K562 (cell line): ENCODE data around the gene KLC3. TPM values are rescaled to one million over a fixed set of nuclear protein-coding genes. Genes with fewer than 3 reads are reported as not detected.

Source experiments
- ATAC-seq: fragments of 200-7000 bp; cut with Tn5 transposase; 3 replicates; pipeline ENCODE4 v1.9.1; 2020; ENCODE audit warnings: moderate library complexity
- BruUV-seq: library from RNA; stranded (reverse); fragments of 400-500 nt; replicated peaks from 2 replicates; lab custom pipeline; 2021; lab: Mats Ljungman, UMichigan
- CTCF ChIA-PET: fragments of 300-600 bp; formaldehyde crosslinking; extraction: SDS; loops from one replicate; lab custom pipeline; 2021; ENCODE audit warnings: low intra/inter-chr PET ratio; lab: Yijun Ruan, JAX
- POLR2A ChIA-PET: fragments of 300-600, 350-650 bp; sonication (Branson Sonifier 250); formaldehyde crosslinking; extraction: SDS; loops from one replicate; lab custom pipeline; 2021; ENCODE audit warnings: antibody characterized with exemption, inconsistent platforms; lab: Yijun Ruan, JAX
- DNase-seq, 4 experiments: peaks; one replicate each; pipeline versions ENCODE4 v3.0.0 to v3.0.0-alpha.2; 2011 to 2018; ENCODE audit warnings: low spot score in 3 of 4, mixed read lengths in 3 of 4; ENCODE audit errors: extremely low read depth in 1 of 4
- FAIRE-seq: peaks from 2 replicates; lab custom pipeline; 2011; peaks lifted over from hg19 to GRCh38; lab: Jason Lieb, UNC
- H2AFZ ChIP-seq: 2 replicates; pipeline ENCODE4 v1.6.0; 2011; ENCODE audit warnings: low read depth, low read length, control low read depth, inconsistent platforms
- H3K27ac ChIP-seq: fragments of 200-600 bp; 3 replicates; pipeline ENCODE4 v1.8.0; 2011; ENCODE audit warnings: low read depth, mild to moderate bottlenecking, control low read depth, inconsistent platforms, low read length, moderate library complexity, mixed read lengths; ENCODE audit errors: extremely low read depth
- H3K27me3 ChIP-seq, 2 experiments: fragments of 300-600 bp in 1 of 2; 2 replicates in 1 of 2; 3 replicates in 1 of 2; pipeline versions ENCODE4 v1.6.0 to v1.8.0; 2011; ENCODE audit warnings: inconsistent platforms in 2 of 2, low read length in 2 of 2, mild to moderate bottlenecking in 1 of 2, mixed read lengths in 1 of 2, moderate library complexity in 1 of 2; ENCODE audit not compliant: control insufficient read depth in 2 of 2, insufficient read depth in 2 of 2
- H3K36me3 ChIP-seq: fragments of 300-600 bp; 3 replicates; pipeline ENCODE4 v1.8.0; 2011; ENCODE audit warnings: mild to moderate bottlenecking, low read length, inconsistent platforms; ENCODE audit not compliant: control insufficient read depth, insufficient read depth
- H3K4me1 ChIP-seq, 2 experiments: fragments of 200-600 bp in 1 of 2; replicated peaks in 1 of 2; 2 replicates in 1 of 2; 3 replicates in 1 of 2; pipeline versions ENCODE4 v1.5.1 to v1.8.0; 2011; ENCODE audit warnings: inconsistent platforms in 2 of 2, low read length in 2 of 2, mild to moderate bottlenecking in 1 of 2, mixed read lengths in 1 of 2, moderate library complexity in 1 of 2; ENCODE audit not compliant: control insufficient read depth in 2 of 2, insufficient read depth in 2 of 2
- H3K4me2 ChIP-seq: 2 replicates; pipeline ENCODE4 v1.6.1; 2011; ENCODE audit warnings: low read length, control low read depth, inconsistent platforms, mixed read lengths; ENCODE audit not compliant: insufficient read depth
- H3K4me3 ChIP-seq: fragments of 200-600 bp; sonication (generic), shearing (Covaris generic); 2 replicates; pipeline ENCODE4 v1.5.1; 2016; ENCODE audit warnings: control low read depth, inconsistent platforms
- H3K79me2 ChIP-seq: fragments of 200-600 bp; 3 replicates; pipeline ENCODE4 v1.8.0; 2011; ENCODE audit warnings: low read length, inconsistent platforms; ENCODE audit not compliant: control insufficient read depth, insufficient read depth
- H3K9ac ChIP-seq, 2 experiments: 2 replicates each; pipeline versions ENCODE4 v1.6.0 to v1.6.1; 2011; ENCODE audit warnings: low read depth in 2 of 2, low read length in 2 of 2, control low read depth in 1 of 2, inconsistent platforms in 1 of 2, mild to moderate bottlenecking in 1 of 2, mixed read lengths in 1 of 2; ENCODE audit not compliant: insufficient read depth in 1 of 2
- H3K9me1 ChIP-seq: one replicate; pipeline ENCODE4 v1.6.0; 2011; ENCODE audit warnings: inconsistent platforms, mild to moderate bottlenecking, low read length, moderate library complexity; ENCODE audit not compliant: control insufficient read depth, insufficient read depth
- H3K9me3 ChIP-seq: replicated peaks from 2 replicates; pipeline ENCODE4 v1.5.1; 2011; ENCODE audit warnings: low read depth, low read length, inconsistent platforms; ENCODE audit not compliant: control insufficient read depth, insufficient read depth
- H4K20me1 ChIP-seq: replicated peaks from 2 replicates; pipeline ENCODE4 v1.6.1; 2011; ENCODE audit warnings: low read length, inconsistent platforms, mixed read lengths; ENCODE audit not compliant: control insufficient read depth, insufficient read depth
- ASH1L ChIP-seq: fragments of 450-650 bp; IDR thresholded peaks from 2 replicates; pipeline ENCODE4 v1.6.1; 2018; ENCODE audit warnings: borderline replicate concordance, mild to moderate bottlenecking, low read depth; ENCODE audit not compliant: partially characterized antibody
- BCOR ChIP-seq: fragments of 450-650 bp; IDR thresholded peaks from 2 replicates; pipeline ENCODE4 v1.6.1; 2016
- DNMT1 ChIP-seq: fragments of 450-650 bp; IDR thresholded peaks from 2 replicates; pipeline ENCODE4 v1.6.1; 2016; ENCODE audit warnings: antibody characterized with exemption, mild to moderate bottlenecking
- HMGN3 ChIP-seq: IDR thresholded peaks from 2 replicates; pipeline ENCODE4 v1.6.1; 2011; ENCODE audit warnings: borderline replicate concordance, low read depth, mild to moderate bottlenecking, mixed read lengths, low read length; ENCODE audit not compliant: insufficient read length; ENCODE audit errors: extremely low read depth
- ID3 ChIP-seq, 2 experiments: fragments of 250-450 bp in 1 of 2; fragments of 450-650 bp in 1 of 2; sonication (Bioruptor Pico) in 1 of 2; IDR thresholded peaks; 2 replicates each; pipeline versions ENCODE4 v1.6.1 to v1.8.0; 2016 to 2021; ENCODE audit warnings: mild to moderate bottlenecking in 2 of 2, moderate library complexity in 2 of 2, missing compliant biosample characterization in 1 of 2, missing genetic modification characterization in 1 of 2
- KDM5B ChIP-seq: fragments of 200-600 bp; sonication (generic); IDR thresholded peaks from 2 replicates; pipeline ENCODE4 v1.6.1; 2012; ENCODE audit warnings: low read depth, mild to moderate bottlenecking, moderate library complexity, low read length, control low read depth, inconsistent platforms; ENCODE audit not compliant: insufficient replicate concordance
- MED1 ChIP-seq: sonication (generic); formaldehyde crosslinking; IDR thresholded peaks from 2 replicates; pipeline ENCODE4 v1.8.1; 2023; ENCODE audit warnings: missing genetic modification reagents, borderline replicate concordance
- MTA3 ChIP-seq: fragments of 450-650 bp; formaldehyde crosslinking; IDR thresholded peaks from 2 replicates; pipeline ENCODE4 v1.6.1; 2017; ENCODE audit warnings: mild to moderate bottlenecking, borderline replicate concordance
- NFATC3 ChIP-seq: fragments of 450-650 bp; IDR thresholded peaks from 2 replicates; pipeline ENCODE4 v1.6.1; 2017; ENCODE audit warnings: mild to moderate bottlenecking
- NFRKB ChIP-seq: fragments of 450-650 bp; IDR thresholded peaks from 2 replicates; pipeline ENCODE4 v1.6.1; 2016; ENCODE audit warnings: low read depth
- NRF1 ChIP-seq, 2 experiments: fragments of 450-650 bp; IDR thresholded peaks in 1 of 2; conservative IDR thresholded peaks in 1 of 2; 2 replicates each; pipeline ENCODE4 v1.6.1; 2014; ENCODE audit warnings: mild to moderate bottlenecking in 2 of 2
- PHF20 ChIP-seq: fragments of 450-650 bp; IDR thresholded peaks from 2 replicates; pipeline ENCODE4 v1.6.1; 2018; ENCODE audit not compliant: partially characterized antibody
- PML ChIP-seq: IDR thresholded peaks from 2 replicates; pipeline ENCODE4 v1.6.1; 2012; ENCODE audit warnings: low read length, inconsistent platforms
- POLR2H ChIP-seq: IDR thresholded peaks from 2 replicates; pipeline ENCODE4 v1.6.1; 2016; ENCODE audit warnings: missing genetic modification characterization, low read depth, mild to moderate bottlenecking, control low read depth, missing compliant biosample characterization, moderate library complexity
- RBFOX2 ChIP-seq: fragments of 200-400 bp; formaldehyde crosslinking; IDR thresholded peaks from 2 replicates; pipeline ENCODE4 v1.6.1; 2017; ENCODE audit warnings: low read depth, mild to moderate bottlenecking, low read length, moderate library complexity
- TOE1 ChIP-seq, 2 experiments: fragments of 450-650 bp in 1 of 2; sonication (generic) in 1 of 2; formaldehyde crosslinking in 1 of 2; IDR thresholded peaks; 2 replicates each; pipeline versions ENCODE4 v1.7.1 to v1.8.0; 2016 to 2022; ENCODE audit warnings: borderline replicate concordance in 2 of 2, mild to moderate bottlenecking in 2 of 2, antibody characterized with exemption in 1 of 2, inconsistent platforms in 1 of 2, low read depth in 1 of 2, missing genetic modification reagents in 1 of 2, moderate library complexity in 1 of 2
- TRIM25 ChIP-seq: fragments of 450-650 bp; IDR thresholded peaks from 2 replicates; pipeline ENCODE4 v1.7.0; 2016; ENCODE audit warnings: borderline replicate concordance
- TRIM28 ChIP-seq: fragments of 450-650 bp; IDR thresholded peaks from 2 replicates; pipeline ENCODE4 v1.6.1; 2017
- ZBTB17 ChIP-seq: fragments of 450-650 bp; formaldehyde crosslinking; IDR thresholded peaks from 2 replicates; pipeline ENCODE4 v1.4.0; 2020; ENCODE audit warnings: mild to moderate bottlenecking
- WGBS: fragments of 100-300 bp; shearing (Covaris generic); methylation state at CpG from one replicate; pipeline ENCODE4 v1.1.6; 2016; ENCODE audit warnings: low coverage, mixed read lengths; ENCODE audit not compliant: insufficient coverage; ENCODE audit errors: missing lambda C conversion rate; 5-methylcytosine and 5-hydroxymethylcytosine counted together
- in situ Hi-C: fragments of 300-500 bp; cut with MboI; formaldehyde crosslinking; loops from 4 replicates; pipeline ENCODE4 v1.15.0; 2018; ENCODE audit warnings: inconsistent platforms, mixed read lengths
- intact Hi-C: fragments of 100-400 bp; cut with micrococcal nuclease; formaldehyde crosslinking; loops from 2 replicates; pipeline ENCODE4 v1.14.2; 2022
- polyA plus RNA-seq, 8 experiments: library from polyadenylated mRNA; depleted of rRNA in 4 of 8; stranded (reverse) in 5 of 8; unstranded in 3 of 8; fragments of >200 nt; fragmentation: Nextera tagmentation in 2 of 8; fragmentation: Illumina TruSeq in 1 of 8; extraction: Ambion mirVana in 2 of 8; extraction: Trizol in 1 of 8; gene quantifications; 2 replicates each; pipeline versions ENCODE4 v1.2.1 to v1.2.3, GENCODE V29; 2011 to 2014; ENCODE audit warnings: inconsistent platforms in 1 of 8, missing spikeins in 1 of 8
- total RNA-seq, 7 experiments: library from RNA; depleted of rRNA in 6 of 7; stranded (reverse); fragments of >200 nt in 6 of 7; fragmentation: Illumina TruSeq in 2 of 7; extraction: Trizol in 2 of 7; gene quantifications; 2 replicates each; pipeline versions ENCODE4 v1.2.1 to v1.2.3, GENCODE V29; 2011 to 2021; ENCODE audit warnings: low replicate concordance in 1 of 7

Gene KLC3
- total and polyA plus RNA-seq, 9 of the 15 experiments (the other 6 are each of a cell fraction or from before 2014, with no cell fraction given) = 0.03 to 1.2 (median 0.59) TPM; not detected in 3

- Histone ChIP-seq H4K20me1 (no peaks in the 10 kb centered on the region), H3K27me3 (no peaks in the 10 kb centered on the region), H3K36me3 (peaks cover 21% of the 10 kb centered on the region; the same call in 2 of the 3 replicates), H3K9me1 (no peaks in the 10 kb centered on the region), H2AFZ (peak within 1 kb of the TSS; percentile 89), H3K4me2 (peak within 1 kb of the TSS; percentile 75), H3K9ac (peak within 1 kb of the TSS; percentile 81 to 100), H3K9me3 (no peaks in the 10 kb centered on the region), H3K4me3 (peak within 1 kb of the TSS; percentile 78), H3K79me2 (peaks cover 18% of the 10 kb centered on the region), H3K27ac (peak within 1 kb of the TSS; percentile 84), H3K4me1 (peaks cover 10 to 27% of the 10 kb centered on the region in 2 experiments)
- ChIA-PET CTCF (no interaction called here), POLR2A (interaction anchor here (0.6 to 1.2 kb wide), 8 partner anchors 14 to 284 kb away, joined by 3 to 4 read pairs (median 3); no protein-coding TSS in a partner anchor)
- WGBS = 3% methylated on average over 42 of the region's 55 CpGs
- in situ Hi-C loops (no loop called here), intact Hi-C loops (loop anchor here (2.0 kb wide), 1 partner anchor 34 kb away; the partner anchor contains the start of gene PPP1R13L)
- DNase-seq = peak; percentile 99 to 100 (median 100)
- peak; percentile 99 for ATAC-seq
- TSS peak; percentile 99 for BruUV-seq
- peak; percentile 96 for FAIRE-seq
- TF ChIP-seq KDM5B = peak; percentile 77
- TF ChIP-seq RBFOX2 = peak; percentile 68
- TF ChIP-seq MTA3 = peak; percentile 72; the same call in 1 of the 2 replicates
- peak; percentile 69; the same call in 1 of the 2 replicates for TF ChIP-seq TOE1 (IDR thresholded peaks at IDR 0.05; ENCODE audit: borderline replicate concordance)
- TF ChIP-seq TOE1 (CRISPR knock-in tag; IDR thresholded peaks at IDR 0.05; ENCODE audit: borderline replicate concordance, low read depth) = no peak
- peak; percentile 97 for TF ChIP-seq NFRKB
- TF ChIP-seq POLR2H (tag) = peak; percentile 79
- TF ChIP-seq TRIM25 = peak; percentile 66; the same call in 1 of the 2 replicates
- TF ChIP-seq MED1 (CRISPR knock-in tag) = no peak
- peak; percentile 98 for TF ChIP-seq NRF1 (conservative IDR thresholded peaks at IDR 0.05 in 1 of 2, IDR thresholded peaks at IDR 0.05 in 1 of 2)
- peak; percentile 64; the same call in 1 of the 2 replicates for TF ChIP-seq PML
- peak; percentile 93 for TF ChIP-seq ZBTB17
- TF ChIP-seq BCOR = peak; percentile 66; the same call in 1 of the 2 replicates
- no peak for TF ChIP-seq ID3 (CRISPR knock-in tag; IDR thresholded peaks at IDR 0.05)
- TF ChIP-seq ID3 (tag; IDR thresholded peaks at IDR 0.05) = 0 out of 2 replicates have a peak, but pooled peaks have one; percentile 51
- peak; percentile 85 for TF ChIP-seq PHF20
- TF ChIP-seq NFATC3 = peak; percentile 30; the same call in 1 of the 2 replicates
- peak; percentile 94 for TF ChIP-seq ASH1L
- TF ChIP-seq DNMT1 = no peak
- peak; percentile 41; the same call in 1 of the 2 replicates for TF ChIP-seq TRIM28
- TF ChIP-seq HMGN3 = peak; percentile 0
These were observed 30.1 kb downstream of the KLC3 start, which contains the start of gene ERCC2 for GRCh38 chr19:45370410-45371204. Gene ERCC2 (minus strand): TSS chr19:45370573. CDS start chr19:45370540, 33 bp downstream.
